ENCODE results near the gene FAM219A.

FAM219A gene

DNA sequence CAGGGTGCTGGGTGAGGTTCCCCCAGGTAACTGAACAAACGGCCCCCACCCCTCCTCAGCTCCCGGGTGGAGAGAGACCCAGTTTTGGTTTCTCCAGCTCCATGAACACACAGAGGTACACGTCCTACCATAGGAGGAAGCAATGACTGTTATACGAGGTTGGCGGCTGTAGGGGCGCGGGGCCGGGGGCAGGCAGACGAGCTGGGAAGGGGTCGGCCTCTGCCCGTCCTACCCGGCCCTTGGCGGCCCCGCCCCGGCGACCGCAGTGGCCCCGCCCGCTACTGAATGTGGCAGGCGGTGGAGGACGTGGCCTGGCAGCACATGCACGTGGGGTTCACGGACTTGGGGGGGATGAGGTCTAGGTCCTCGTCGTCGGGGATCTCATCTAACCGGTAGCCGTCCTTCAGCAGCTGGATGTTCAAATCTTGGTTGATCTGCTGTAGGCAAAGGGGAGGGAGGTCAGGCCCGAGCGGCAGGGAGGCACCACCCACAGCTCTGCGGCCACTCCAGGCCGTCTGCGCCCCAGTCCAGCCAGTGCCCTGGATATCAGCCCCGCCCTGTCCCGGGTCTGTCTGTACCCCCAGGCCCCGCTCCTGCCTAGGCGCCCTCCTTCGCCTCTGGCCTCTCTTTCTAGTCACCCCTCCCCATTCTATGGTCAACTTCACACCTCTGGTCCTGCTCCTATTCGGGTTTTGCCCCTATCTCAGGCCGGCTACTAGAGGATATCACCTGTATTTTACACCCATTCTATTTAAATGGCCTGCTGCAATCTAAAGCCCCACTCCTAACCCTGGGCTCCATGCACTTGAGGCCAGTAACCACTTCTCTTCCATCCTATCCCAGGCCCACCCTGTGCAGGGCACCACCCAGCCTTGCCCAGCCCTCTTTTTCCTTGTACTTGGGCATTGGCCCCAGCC lies 57.4 kb downstream of the FAM219A start:
- no peak for DNase-seq (ENCODE audit: low spot score)

- no peak for DNase-seq (ENCODE audit: low spot score)
These were observed 58.1 kb downstream of the FAM219A start for GRCh38 chr9:34400275-34400674.

DNA sequence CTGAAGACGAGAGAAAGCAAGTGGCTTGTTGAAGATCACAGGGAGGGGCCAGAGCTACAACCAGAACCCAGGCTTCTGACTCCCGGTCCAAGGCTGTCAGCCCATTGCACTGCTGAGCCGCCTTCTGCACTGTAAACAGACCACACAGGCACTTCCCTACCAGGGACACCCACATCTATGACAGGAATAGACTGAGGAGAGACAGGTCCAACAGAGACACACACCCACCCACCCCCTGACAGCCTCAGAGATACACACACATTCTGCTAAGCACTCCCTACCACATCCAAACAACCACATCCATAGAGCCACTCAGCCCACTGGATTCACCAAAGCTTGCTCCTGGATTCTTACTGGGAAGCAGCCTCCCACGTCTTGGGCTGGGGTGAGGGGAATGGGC lies 58.6 kb downstream of the FAM219A start:
- DNase-seq (ENCODE audit: low spot score) = no peak

DNA sequence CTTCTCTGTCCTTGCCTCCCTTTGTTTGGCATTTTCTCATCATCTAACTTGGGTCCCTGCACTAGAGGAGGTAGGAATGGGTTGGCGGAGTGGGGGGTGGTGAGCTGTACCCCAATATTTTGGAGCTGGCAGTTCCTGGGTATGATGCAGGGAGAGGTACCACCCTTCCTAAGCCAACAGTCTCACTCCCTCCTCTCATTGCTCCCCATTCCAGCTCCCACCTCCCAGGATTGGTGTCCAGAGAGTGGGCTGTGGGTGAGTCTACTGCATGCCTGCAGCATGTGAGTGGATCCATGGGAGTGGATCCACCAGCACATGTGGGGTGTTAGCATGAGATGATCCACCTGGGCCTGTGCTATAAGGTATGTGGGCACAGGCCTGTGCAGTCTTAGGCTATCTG lies 59.5 kb downstream of the FAM219A start:
- no peak for DNase-seq (ENCODE audit: low spot score)

DNA sequence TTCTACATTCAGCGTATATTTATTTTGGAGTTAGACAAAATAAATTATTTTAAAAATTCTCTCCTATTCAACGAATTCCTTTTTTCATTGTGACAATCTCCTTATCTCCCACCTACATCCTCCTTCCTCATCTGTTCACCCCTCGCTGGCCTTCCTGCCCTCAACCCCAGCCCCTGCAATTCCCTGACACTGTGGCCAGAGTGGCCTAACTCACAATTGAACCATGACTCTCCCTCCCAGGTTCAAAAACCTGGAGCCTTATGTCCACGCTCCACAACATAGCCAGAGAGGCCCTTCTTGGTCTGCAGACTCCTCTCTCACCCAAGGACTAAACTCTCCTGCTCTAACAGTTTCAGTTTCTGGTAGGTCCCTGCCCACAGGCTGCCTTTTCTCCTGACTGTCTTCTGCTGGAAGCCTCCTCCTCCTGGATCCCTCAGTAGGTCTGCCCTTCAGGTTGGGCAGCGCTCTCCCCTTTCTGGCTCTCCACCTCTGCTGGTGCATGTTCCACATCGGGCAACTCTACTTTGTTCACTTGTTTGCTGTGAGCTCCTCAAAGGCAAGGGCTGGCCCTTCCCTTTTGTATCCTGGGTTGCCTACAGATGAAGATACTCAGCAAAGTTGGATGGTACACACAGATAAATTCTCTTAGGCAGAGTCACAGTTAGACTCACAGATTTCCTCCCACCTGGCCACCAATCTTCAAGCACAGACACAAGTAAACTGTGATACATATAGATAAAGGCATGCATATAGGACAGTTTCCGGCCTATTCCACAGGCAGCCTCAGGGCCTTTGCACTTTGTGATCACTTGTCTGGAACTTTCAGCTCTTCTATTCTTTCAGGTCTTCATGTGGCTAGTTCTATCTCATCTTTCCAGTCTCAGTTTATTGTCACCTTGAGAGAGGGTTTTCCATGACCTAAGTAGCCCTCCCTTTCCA lies 61.8 kb downstream of the FAM219A start:
- no peak for DNase-seq (ENCODE audit: low spot score)

DNA sequence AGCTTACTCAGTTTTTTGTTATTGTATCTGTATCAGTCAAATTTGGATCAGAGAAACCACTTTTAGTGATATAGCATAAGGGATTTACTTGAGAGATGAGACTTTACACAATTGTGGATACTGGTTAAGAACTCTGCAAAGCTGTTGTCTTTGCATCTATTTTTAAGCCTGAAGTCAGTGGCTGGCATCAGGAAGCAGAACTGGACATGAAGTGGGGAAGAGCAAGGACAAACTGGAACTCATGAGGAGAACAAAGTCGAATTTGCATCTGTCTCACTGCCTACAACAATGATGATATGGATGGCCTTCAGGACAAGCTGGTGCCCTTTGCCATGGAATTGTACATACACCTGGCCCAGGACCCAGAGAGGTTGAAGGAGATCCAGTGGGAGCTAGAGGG lies 65.9 kb downstream of the FAM219A start:
- no peak for DNase-seq (ENCODE audit: low spot score)

- no peak for DNase-seq (ENCODE audit: low spot score)
These were observed 71.1 kb downstream of the FAM219A start for GRCh38 chr9:34387239-34387638.

DNA sequence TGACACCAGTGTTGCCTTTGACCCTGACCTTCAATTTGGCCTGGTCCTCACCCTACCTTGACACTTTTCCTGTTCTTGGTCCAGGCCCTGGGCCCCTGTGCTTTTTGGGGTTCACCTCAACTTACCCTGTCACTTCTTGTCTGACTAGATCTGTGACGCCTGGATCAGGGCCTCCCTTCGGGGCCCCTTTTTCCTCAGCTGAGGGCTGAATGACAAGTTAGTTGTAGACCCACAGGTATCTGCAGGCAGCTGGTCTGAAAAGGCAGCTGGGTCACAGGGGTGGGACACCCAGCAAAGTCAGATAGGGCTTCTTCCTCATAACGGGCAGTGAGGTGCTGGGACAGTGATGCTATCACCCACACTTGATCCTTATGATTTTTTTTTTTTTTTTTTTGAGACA lies 71.7 kb downstream of the FAM219A start:
- DNase-seq (ENCODE audit: low spot score) = no peak

DNA sequence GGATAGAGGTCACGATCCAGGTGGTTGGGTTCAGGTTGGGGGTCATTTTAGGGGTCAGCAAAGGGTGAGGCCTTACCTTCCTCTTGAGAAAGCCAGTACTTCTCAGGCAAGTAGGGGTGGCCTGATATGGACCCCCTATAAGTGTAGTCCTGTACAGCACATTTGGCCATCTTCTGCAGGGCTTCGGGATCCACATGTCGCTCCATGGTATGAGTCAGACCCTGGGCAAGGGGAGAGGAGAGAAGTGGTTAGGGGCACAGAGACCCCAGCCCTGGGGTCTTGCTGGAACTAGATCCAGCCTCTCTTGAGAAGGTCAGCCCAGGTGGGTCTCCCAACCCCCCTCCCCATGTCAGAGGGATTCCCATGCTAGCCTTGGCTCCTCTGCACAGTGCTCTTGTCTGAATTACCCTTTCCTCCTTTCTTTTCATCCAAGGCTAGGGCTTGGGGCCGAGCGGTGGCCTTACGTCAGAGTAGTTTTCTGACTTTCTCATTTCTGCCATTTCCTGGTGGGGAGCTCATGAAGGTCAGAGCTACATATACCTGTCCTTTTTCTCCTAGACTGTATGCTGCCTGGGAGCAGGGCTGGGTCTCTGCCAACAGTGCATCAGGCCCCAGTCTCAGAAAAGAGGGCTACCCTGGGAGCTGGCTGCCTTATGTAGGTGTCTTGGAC lies 72.7 kb downstream of the FAM219A start:
- no peak for DNase-seq (ENCODE audit: low spot score)

DNA sequence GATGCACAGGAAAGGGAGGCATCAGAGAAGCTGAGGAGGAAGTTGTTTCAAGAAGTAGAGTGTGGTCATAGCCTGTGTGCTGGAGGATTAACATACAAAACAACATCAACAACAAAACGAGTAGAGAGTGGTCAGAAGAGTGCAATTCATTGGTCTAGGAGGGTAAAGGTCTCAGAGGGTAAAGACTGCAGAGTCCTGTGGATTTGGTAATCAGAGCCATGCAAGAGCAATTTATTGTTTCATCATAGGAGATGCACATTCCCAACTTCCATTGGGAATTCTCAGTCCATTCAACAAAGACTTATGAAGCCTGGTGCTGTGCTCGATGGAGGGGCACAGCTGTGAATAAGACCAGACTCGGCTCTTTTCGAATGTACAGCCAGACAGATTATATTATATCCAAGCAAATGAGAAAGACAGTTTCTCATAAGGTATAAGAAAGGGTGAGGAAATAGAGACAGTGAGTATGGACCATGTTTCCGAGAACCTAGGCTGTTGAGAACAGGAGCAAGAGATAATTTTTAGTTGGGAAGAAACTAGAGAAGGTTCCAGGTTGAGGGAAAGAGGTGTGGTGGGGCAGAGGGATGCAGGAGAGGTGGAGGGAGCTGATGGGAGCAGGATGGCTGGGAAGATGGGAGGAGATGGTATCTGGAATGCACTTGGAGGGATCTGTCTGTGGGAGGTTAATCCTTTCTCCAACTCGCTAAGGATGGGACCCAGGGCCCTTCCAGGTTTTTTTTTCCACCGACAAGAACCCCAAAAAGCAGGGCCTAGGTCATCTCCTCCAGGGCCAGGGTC lies 73.8 kb downstream of the FAM219A start:
- DNase-seq (ENCODE audit: low spot score) = peak; percentile 61

DNA sequence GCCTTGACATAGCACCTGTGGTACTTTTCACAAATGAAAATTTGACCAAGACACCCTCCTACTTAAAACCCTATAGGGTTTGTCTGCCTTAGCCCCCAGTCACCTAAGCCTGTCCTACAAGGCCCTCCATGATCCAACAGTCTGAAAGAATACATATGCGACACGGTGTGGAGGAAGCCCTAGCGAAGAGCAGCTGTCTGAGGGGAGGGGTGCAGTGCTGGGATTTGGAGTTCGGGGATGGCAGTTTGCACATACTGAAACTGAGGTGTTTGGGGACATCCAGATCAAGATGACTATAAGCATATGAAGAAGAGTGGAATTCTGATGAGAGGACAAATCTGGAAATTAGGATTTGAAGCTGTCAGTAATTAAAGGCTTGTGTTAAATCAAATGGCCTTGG lies 74.5 kb downstream of the FAM219A start:
- no peak for DNase-seq (ENCODE audit: low spot score)

DNA sequence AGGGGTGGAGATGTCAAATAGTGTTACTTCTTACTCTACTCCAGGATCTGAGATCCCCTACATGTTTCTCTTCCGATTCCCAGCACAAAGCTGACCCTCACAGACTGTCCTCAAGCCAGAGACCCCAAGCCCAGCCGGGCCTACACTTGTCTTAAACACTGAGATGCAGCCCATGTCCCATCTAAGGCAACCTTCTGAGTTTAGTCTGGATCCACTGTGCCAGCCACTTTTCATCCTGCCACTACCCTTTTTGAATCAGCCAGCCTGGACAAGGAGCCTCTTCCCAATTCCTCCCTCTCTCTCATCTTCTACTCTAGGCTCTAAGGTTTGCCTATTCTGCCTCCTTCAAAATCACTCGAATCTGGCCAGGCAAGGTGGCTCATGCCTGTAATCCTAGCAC lies 75.5 kb downstream of the FAM219A start:
- no peak for DNase-seq (ENCODE audit: low spot score)

GRCh38 chr9:34382054-34382453 lies 76.3 kb downstream of the FAM219A start:
- DNase-seq (ENCODE audit: low spot score) = no peak

DNA sequence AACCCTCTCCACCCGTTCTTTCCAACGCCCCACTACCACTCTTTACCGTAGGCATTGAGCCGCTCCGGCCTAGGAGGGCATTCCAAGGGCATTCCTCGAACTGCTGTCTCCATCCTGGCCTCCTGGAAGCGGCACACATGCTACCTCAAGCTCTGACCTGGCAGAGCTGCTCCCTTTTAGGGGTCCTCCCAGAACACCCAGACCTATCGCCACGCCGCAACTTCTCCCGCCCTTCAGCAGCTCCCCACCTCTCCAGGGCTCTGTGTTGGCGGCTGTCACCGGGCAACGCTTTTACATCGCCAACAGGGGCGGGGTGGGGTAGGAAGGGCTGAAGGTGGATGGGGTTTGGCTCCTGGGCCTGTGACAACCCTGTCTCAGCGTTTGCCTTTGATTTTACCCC lies 77.0 kb downstream of the FAM219A start:
- no peak for DNase-seq (ENCODE audit: low spot score)

DNA sequence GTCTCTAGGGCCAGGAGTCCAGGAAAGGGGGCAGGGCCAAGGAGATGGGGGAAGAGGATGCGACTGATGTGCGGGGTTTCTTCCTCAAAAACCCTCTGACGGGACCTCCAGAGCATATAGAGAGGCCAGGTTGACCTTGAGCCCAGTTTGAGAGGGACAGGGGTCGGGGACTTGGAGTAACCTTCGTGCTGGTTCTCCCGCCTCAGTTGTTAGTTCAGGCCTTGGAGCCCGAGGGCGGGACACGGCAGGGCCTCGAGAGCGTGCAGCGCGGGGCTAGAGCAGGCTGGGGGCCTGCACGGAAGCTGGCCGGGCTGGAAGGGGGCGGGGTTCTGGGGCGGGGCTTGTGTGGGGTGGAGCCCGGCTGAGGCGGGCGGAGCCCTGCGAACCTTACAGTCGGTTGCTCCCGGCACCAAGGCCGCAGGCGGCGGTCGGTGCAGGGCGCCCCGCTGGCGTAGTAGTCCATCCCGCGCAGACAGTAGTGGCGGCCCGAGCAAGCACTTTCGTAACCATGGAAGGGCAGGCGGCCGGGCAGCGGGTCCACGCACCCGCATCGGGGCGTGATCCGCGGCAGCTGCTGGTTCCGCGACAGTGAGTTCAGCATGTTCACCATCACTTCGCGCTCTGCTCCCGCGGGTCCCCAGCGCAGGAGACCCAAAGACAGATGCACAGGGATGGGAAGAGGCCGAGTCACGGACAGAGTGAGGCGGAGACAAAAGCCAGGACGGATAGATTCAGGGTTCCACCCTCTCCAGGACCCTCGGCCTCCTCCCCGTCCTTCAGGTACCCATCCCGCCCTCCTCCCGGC lies 77.7 kb downstream of the FAM219A start:
- DNase-seq (ENCODE audit: low spot score) = peak; percentile 80

DNA sequence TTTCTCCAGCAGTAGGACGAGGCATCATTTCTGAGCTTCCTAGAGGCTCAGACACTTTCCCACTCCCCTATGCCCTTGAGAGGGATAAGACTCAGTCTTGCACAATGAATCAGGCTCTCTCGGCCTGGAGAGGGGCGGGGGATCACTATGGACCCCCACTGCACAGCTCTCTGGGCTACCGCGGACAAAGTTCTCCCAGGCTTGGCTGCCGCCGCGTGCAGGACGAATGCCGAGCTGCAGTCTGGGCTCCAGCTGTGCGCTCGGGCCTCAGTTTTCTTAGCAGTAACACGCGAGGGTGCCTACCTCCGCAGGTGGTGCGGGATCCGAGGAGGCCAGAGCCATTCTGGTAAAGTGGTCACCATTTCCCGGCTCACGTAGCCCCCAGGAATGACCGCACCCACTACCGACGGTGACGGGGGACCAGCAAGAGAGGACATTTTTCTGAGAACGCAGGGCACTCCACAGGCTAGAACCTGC lies 78.3 kb downstream of the FAM219A start:
- peak; percentile 23 for DNase-seq (ENCODE audit: low spot score)

DNA sequence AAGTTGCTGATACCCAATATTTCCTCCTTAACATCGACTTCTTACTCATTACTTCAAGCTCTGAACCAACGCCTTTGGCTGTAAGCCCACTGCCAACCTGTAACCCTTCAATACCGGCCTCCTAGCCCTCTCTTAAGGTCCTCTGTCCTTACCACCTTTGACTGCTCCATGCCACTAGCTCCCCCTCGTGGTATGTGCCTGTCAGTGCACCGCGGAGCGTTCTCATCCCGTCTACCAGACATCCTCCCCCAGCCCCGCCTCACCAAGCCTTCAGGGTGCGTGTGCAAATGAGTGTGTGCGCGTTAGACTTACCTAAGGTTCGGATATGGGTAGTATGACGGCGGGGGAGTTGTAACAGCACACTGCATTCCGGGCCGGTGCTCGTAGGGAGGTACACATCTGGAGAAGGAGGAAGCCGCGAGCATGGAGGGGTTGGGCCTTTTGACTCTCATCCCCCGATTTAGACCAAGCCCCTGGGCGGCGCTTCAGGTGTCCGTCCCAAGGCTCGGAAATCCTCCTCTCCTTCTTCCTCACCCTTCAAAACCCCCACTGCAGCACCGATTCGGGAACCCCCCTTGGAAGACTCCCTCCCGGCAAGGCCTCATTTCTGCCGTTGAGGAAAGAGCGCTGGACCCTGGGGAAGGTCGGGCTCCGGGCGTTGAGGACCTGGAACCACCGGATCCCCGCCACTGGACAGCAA lies 78.9 kb downstream of the FAM219A start:
- DNase-seq (ENCODE audit: low spot score) = peak; percentile 85

DNA sequence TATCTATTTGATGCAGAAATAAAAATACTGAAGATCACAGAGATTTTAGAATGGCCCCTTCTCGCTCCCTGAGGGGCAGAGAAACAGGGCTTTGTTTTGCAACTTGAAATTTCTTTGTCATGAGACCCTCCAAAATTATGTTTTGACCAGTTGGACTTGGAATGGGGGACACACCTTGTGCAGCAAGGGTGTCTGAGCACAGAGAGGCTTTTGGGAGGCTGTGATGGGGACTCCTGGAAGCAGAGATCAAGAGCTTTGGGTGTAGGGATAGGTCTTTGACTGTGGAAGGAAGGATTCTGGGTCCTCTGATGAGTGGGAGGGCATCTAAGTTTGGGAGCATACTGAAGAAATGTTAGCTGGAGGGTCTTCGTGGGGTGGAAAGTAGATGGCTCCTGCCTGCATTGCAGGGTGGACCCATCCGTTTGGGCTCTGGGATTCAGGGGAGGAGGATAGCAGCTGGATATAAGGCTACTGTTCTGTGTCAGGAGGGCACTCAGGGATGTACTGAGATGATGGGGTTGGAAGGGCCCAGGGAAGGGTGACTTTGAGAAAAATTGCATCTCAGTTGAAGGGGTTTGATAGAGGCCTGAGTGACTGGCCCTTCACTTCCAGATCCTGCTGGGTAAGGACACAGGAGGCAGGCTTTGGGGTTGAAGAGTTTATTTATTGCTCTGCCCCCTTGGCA lies 79.9 kb downstream of the FAM219A start:
- no peak for DNase-seq (ENCODE audit: low spot score)

GRCh38 chr9:34377404-34377746 lies 81.0 kb downstream of the FAM219A start:
- DNase-seq (ENCODE audit: low spot score) = no peak

All from HuH-7 (cell line).